HG03045 (cell line): ENCODE data around the gene EFHB.
"Not testable (repeated sequence)": the region's sequence is repeated elsewhere in the genome, so short reads cannot be mapped to it uniquely, and the experiment has no call there.

Experiments
- ATAC-seq: cut with Tn5 transposase; IDR thresholded peaks from one replicate; pipeline ENCODE4 v1.9.1; 2021; ENCODE audit warnings: mild to moderate bottlenecking, moderate library complexity; ENCODE audit not compliant: unreplicated experiment

Gene EFHB

GRCh38 chr3:19855318-19855717 lies 78.7 kb downstream of the EFHB start:
- ATAC-seq: not testable (repeated sequence)

- not testable (repeated sequence) for ATAC-seq
Observed at GRCh38 chr3:19846609-19847008, 87.4 kb downstream of the EFHB start.
